SKM-1 (cell line): ENCODE measurements around the gene CERCAM.

Source experiments
- DNase-seq: peaks from one replicate; lab custom pipeline; 2025; ENCODE audit not compliant: unreplicated experiment; lab: John Stamatoyannopoulos, UW

CERCAM gene

DNA sequence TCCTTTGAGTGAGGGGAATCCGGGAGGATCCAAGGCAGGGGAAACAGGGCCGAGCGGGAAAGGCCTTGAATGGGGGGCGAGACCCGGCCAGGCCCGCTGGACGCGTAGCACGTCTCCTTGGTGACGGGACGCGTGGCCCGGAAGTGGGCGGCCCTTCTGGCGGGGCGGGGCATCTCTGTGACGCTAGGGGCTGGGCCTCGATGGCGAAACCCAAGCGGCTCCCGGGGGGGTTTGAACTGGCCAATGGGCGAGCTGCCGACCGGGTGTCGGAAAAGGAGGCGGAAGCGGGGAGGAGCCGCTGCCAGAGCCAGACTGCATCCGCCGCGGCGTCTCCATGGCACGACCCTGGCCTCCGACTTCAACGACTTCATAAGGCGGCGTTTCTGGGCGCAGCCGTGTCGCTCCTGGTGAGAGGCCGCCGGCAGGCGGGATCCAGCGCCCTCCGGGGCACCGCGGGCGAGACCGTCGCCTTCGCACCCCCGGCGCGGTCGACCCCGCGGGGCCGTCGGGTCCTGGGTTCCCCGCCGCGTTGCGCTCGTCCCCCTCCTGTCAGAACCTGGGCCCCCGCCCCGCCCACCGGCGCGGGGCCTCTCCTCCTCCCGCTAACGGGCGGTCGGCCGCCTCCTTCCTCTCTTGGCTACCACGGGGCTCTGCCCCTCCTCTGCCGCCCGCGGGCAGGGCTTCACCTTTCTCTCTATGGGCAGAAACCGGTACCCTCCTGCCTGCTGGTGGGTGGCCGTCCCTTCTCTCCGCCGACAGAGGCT lies 35.4 kb downstream of the CERCAM start, which contains the start of gene ODF2:
ODF2 (plus strand) TSS at position 158 of the 764 bp plus-strand sequence; CDS start at position 244, 86 bp downstream.
- DNase-seq, result peak; percentile 79

DNA sequence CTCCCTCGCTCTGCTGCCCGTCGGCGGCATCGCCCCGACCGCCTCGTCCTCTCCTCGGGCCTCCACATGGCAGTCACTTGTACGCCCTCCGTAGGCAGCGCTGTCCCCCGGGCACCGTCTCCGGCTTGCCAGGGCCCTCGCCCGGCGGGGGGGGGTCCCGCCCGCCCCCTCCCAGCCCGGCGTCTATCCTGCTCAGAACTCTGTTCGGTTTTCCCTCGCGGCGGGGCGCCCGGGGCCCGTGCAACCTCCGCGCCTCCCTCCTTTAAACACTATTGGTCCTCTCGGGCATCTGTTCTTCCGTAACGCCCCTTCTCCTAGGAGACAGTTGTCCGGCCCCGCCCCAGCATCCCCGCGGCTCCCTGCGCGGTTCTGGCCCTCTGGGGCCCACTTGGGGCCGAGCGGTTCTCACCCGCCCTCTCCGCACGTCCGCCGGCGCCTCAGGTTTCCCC lies 36.0 kb downstream of the CERCAM start:
- peak; percentile 70 for DNase-seq

DNA sequence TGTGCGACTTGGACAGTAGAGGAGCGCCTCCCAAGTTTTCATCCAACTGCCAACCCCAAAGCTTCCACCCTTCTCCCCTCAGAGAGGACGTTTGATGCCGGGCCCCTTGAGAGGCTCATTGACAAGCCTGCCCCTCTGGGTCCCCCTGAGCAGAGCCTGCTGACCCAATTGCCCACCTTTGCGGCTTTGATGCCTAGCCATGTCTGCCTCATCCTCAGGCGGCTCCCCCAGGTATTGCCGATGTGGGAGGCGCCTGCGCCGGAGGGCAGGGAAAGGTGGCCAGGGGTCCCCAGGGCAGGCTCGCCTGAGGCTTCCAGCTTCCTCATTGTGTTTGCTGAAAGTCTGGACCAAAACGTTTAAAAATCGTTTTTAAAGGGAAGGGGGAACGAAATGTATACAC lies 36.5 kb downstream of the CERCAM start:
- DNase-seq, result no peak

GRCh38 chr9:128459011-128459410 lies 38.4 kb downstream of the CERCAM start:
- DNase-seq, result no peak

- no peak for DNase-seq
Measured at GRCh38 chr9:128469070-128469469, 48.4 kb downstream of the CERCAM start.

GRCh38 chr9:128470560-128470959 lies 49.9 kb downstream of the CERCAM start:
- peak; percentile 71 for DNase-seq

- DNase-seq, result no peak
Measured at GRCh38 chr9:128473104-128473503, 52.4 kb downstream of the CERCAM start.

GRCh38 chr9:128475867-128476266 lies 55.2 kb downstream of the CERCAM start:
- no peak for DNase-seq

DNA sequence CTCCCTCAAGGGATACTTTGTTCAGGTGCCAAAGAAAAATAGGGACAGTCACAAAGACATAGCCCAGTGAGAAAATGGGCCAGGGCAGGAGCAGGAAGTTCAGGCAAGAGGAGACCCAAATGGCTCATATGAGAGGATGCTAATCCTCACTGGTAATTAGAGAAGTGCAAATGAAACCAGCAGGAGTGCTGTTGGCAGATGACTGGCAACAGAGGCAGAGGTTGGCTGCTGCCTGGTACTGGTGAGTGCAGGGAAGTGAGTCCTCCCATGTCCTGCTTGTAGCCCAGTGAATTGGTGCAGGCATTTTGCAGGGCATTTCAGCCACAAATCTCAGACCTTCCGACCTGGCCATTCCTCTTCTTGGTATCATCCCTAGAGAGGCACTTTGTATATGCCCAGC lies 58.6 kb downstream of the CERCAM start:
- DNase-seq, result no peak

- DNase-seq, result no peak
Measured at GRCh38 chr9:128481561-128481960, 60.9 kb downstream of the CERCAM start.

DNA sequence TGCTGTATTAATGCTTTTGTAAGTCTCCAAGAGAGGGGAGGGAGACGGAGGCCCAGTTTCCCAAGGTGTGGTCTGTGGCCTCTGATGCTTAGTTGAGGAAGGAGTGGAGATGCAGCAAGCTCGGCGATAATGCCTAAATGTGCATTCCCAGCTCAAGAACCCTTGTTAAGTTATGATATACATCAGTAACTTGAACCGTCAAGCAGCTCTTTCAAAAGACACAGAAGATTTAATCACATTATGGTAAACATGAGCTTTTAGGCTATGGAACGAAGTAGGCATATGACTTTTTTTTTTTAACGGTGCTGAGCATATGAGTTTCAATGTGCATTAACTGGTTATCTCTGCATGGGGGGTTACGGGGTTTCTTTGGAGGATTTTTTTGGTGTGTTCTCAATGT lies 61.5 kb downstream of the CERCAM start:
- no peak for DNase-seq

DNA sequence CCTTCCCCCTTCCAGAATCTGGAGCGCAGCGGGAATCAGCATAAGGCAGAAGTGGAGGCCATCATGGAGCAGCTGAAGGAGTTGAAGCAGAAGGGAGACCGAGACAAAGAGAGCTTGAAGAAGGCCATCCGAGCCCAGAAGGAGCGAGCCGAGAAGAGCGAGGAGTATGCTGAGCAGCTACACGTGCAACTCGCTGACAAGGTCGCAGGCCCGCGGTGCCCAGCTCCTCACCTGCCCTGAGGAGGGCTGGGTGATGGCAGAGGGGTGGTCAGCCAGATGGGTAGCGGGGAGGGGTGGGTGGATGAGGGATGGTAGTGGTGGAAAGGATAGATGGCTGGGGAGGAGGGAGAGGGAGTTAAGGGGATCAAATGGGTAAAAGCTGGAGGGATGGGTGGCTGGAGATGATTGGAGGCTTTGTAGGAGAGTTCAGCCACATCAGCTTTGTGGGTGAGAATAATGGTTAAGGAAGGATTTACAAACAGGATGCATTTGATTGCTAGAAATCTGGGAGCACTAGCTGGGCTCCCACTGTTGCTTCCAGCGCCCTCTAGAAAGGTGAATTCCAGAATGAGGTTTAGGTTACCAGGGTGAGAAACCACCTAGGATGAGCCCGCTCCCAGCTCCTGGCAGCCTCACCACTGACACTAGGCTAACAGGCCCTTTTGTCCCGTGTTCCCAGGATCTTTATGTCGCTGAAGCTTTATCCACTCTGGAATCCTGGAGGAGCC lies 64.2 kb downstream of the CERCAM start:
- no peak for DNase-seq

GRCh38 chr9:128485414-128485855 lies 64.8 kb downstream of the CERCAM start:
- no peak for DNase-seq

- no peak for DNase-seq
Measured at GRCh38 chr9:128486201-128486600, 65.5 kb downstream of the CERCAM start.
